ENCODE results near the gene ANO9. TPM values are rescaled to one million over a fixed set of nuclear protein-coding genes. Genes with fewer than 3 reads are reported as not detected.
"Not testable (repeated sequence)": the region's sequence is repeated elsewhere in the genome, so short reads cannot be mapped to it uniquely, and the experiment has no call there.

Gene ANO9
- total RNA-seq, 1 experiment from 2014 or later, result not detected

DNA sequence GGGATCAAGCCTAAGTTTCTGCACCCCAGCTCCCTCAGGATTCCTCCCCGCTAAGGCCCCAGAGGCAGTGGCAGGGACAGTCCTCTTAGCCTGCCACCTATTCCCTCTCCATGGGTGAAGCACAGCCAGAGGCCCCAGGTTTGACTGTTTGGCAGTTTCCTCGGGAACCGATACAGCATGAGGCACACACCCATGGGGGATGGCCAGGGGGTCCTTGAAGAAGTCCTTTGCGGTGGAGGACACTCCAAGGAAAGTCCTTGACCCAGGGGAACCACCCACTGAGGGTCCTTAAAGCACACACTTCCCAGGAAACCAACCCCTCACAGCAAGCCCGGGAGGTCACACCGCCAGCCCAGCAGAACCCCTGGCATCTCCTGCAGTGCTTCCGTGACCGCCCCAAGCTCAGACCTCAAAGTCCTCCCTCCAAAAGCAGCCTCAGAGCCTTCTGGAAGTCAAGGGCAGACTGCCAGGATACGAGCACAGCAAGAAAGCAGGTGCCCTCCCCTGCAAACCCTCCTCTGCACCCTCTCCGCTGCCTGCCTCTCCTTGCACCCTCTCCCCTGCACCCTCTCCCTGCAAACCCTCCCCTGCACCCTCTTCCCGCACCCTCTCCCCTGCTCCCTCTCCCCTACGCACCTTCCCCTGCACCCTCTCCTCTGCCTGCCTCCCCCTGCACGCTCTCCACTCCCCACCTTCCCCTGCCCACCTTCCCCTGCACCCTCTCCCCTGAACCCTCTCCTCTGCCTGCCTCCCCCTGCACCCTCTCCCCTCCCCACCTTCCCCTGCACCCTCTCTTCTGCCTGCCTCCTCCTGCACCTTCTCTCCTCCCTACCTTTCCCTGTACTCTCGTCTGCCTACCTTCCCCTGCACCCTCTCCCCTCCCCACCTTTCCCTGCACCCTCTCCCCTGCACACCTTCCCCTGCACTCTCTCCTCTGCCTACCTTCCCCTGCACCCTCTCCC, 28.4 kb downstream of the ANO9 start:
- no peaks in the 10 kb centered on the region for H3K4me1 ChIP-seq (ENCODE audit: insufficient read depth, low read length, poor library complexity, severe bottlenecking)
- H3K27ac ChIP-seq (ENCODE audit: low read depth, low read length, poor library complexity, severe bottlenecking), result no peak overlapping the region
- H3K27me3 ChIP-seq (replicated peaks; ENCODE audit: insufficient read depth, low read depth, low read length, poor library complexity), result peaks cover 33% of the 10 kb centered on the region
- intact Hi-C loops (cut with micrococcal nuclease; ENCODE audit: unreplicated experiment), result no loop called here
- no peaks in the 10 kb centered on the region for H3K9me3 ChIP-seq (ENCODE audit: low read depth, low read length, poor library complexity, severe bottlenecking)
- no peaks in the 10 kb centered on the region for H3K36me3 ChIP-seq (ENCODE audit: insufficient read depth, low read length, poor library complexity, severe bottlenecking)
- CTCF ChIA-PET, result no interaction called here
- TF ChIP-seq, protein P1, sequence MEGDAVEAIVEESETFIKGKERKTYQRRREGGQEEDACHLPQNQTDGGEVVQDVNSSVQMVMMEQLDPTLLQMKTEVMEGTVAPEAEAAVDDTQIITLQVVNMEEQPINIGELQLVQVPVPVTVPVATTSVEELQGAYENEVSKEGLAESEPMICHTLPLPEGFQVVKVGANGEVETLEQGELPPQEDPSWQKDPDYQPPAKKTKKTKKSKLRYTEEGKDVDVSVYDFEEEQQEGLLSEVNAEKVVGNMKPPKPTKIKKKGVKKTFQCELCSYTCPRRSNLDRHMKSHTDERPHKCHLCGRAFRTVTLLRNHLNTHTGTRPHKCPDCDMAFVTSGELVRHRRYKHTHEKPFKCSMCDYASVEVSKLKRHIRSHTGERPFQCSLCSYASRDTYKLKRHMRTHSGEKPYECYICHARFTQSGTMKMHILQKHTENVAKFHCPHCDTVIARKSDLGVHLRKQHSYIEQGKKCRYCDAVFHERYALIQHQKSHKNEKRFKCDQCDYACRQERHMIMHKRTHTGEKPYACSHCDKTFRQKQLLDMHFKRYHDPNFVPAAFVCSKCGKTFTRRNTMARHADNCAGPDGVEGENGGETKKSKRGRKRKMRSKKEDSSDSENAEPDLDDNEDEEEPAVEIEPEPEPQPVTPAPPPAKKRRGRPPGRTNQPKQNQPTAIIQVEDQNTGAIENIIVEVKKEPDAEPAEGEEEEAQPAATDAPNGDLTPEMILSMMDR (conservative IDR thresholded peaks at IDR 0.05; ENCODE audit: low read depth, low read length), result no peak
- no peak for TF ChIP-seq EZH2 (IDR thresholded peaks at IDR 0.05; ENCODE audit: borderline replicate concordance, low read depth, low read length, poor library complexity, severe bottlenecking)
- DNase-seq (ENCODE audit: low spot score), result peak; percentile 23
- H3K4me3 ChIP-seq (ENCODE audit: low read depth, low read length, poor library complexity, severe bottlenecking), result no peak overlapping the region
- POLR2A ChIA-PET (ENCODE audit: low non-redundant PET), result no interaction called here
- BruUV-seq (replicated peaks), result no TSS peak

DNA sequence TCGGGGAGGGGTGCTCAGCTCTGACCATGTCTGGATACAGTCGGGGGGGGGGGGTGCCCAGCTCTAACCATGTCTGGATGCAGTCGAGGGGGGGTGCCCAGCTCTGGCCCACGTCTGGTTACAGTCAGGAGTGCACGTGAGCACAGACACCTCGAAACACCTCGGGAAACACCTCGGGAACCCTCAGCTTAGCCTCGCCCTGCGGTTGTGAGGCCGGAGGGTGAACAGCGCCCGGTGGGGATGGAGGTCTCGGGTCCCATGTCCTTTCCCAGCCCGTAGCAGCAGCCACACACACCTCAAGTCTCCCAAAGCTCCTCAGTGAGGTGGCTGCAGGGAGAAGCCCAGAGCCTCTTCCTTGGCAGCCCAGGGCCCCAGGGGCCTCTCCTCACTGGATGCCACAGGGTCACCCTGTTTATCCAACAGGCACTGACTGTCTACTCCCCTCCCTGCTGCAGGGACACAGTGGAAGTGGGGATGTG, 29.1 kb downstream of the ANO9 start:
- BruUV-seq (replicated peaks), result no TSS peak
- H3K4me3 ChIP-seq (ENCODE audit: low read depth, low read length, poor library complexity, severe bottlenecking), result no peak overlapping the region
- no peaks in the 10 kb centered on the region for H3K4me1 ChIP-seq (ENCODE audit: insufficient read depth, low read length, poor library complexity, severe bottlenecking)
- DNase-seq (ENCODE audit: low spot score), result no peak
- intact Hi-C loops (cut with micrococcal nuclease; ENCODE audit: unreplicated experiment), result no loop called here
- TF ChIP-seq, protein P1 (conservative IDR thresholded peaks at IDR 0.05; ENCODE audit: low read depth, low read length), result no peak
- no peak for TF ChIP-seq EZH2 (IDR thresholded peaks at IDR 0.05; ENCODE audit: borderline replicate concordance, low read depth, low read length, poor library complexity, severe bottlenecking)
- peaks cover 25% of the 10 kb centered on the region for H3K27me3 ChIP-seq (replicated peaks; ENCODE audit: insufficient read depth, low read depth, low read length, poor library complexity)
- POLR2A ChIA-PET (ENCODE audit: low non-redundant PET), result no interaction called here
- no peaks in the 10 kb centered on the region for H3K36me3 ChIP-seq (ENCODE audit: insufficient read depth, low read length, poor library complexity, severe bottlenecking)
- H3K9me3 ChIP-seq (ENCODE audit: low read depth, low read length, poor library complexity, severe bottlenecking), result no peaks in the 10 kb centered on the region
- CTCF ChIA-PET, result no interaction called here
- H3K27ac ChIP-seq (ENCODE audit: low read depth, low read length, poor library complexity, severe bottlenecking), result no peak overlapping the region

DNA sequence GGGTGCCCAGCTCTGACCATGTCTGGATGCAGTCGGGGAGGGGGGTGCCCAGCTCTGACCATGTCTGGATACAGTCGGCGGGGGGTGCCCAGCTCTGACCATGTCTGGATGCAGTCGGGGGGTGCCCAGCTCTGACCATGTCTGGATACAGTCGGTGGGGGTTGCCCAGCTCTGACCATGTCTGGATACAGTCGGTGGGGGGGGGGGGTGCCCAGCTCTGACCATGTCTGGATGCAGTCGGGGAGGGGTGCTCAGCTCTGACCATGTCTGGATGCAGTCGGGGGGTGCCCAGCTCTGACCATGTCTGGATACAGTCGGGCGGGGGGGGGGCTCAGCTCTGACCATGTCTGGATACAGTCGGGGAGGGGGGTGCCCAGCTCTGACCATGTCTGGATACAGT, 30.3 kb downstream of the ANO9 start:
- H3K27me3 ChIP-seq (replicated peaks; ENCODE audit: insufficient read depth, low read depth, low read length, poor library complexity), result peaks cover 14% of the 10 kb centered on the region
- H3K36me3 ChIP-seq (ENCODE audit: insufficient read depth, low read length, poor library complexity, severe bottlenecking); H3K4me1 ChIP-seq (ENCODE audit: insufficient read depth, low read length, poor library complexity, severe bottlenecking); H3K9me3 ChIP-seq (ENCODE audit: low read depth, low read length, poor library complexity, severe bottlenecking); BruUV-seq (replicated peaks); CTCF ChIA-PET; H3K4me3 ChIP-seq (ENCODE audit: low read depth, low read length, poor library complexity, severe bottlenecking); H3K27ac ChIP-seq (ENCODE audit: low read depth, low read length, poor library complexity, severe bottlenecking); DNase-seq (ENCODE audit: low spot score); POLR2A ChIA-PET (ENCODE audit: low non-redundant PET); intact Hi-C loops (cut with micrococcal nuclease; ENCODE audit: unreplicated experiment): not testable (repeated sequence)

DNA sequence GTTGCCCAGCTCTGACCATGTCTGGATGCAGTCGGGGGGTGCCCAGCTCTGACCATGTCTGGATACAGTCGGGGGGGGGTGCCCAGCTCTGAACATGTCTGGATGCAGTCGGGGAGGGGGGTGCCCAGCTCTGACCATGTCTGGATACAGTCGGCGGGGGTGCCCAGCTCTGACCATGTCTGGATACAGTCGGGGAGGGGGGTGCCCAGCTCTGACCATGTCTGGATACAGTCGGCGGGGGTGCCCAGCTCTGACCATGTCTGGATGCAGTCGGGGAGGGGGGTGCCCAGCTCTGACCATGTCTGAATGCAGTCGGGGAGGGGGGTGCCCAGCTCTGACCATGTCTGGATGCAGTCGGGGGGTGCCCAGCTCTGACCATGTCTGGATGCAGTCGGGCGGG, 31.1 kb downstream of the ANO9 start:
- CTCF ChIA-PET, result interaction anchor here (0.7 kb wide), 1 partner anchor 12 kb away, joined by 5 read pairs; no protein-coding TSS in a partner anchor
- POLR2A ChIA-PET (ENCODE audit: low non-redundant PET), result not testable (repeated sequence)

More for the DNA sequence above, 31.1 kb downstream of the ANO9 start:
- DNase-seq (ENCODE audit: low spot score); H3K4me3 ChIP-seq (ENCODE audit: low read depth, low read length, poor library complexity, severe bottlenecking); H3K27me3 ChIP-seq (replicated peaks; ENCODE audit: insufficient read depth, low read depth, low read length, poor library complexity); H3K4me1 ChIP-seq (ENCODE audit: insufficient read depth, low read length, poor library complexity, severe bottlenecking); BruUV-seq (replicated peaks); H3K36me3 ChIP-seq (ENCODE audit: insufficient read depth, low read length, poor library complexity, severe bottlenecking); intact Hi-C loops (cut with micrococcal nuclease; ENCODE audit: unreplicated experiment); H3K27ac ChIP-seq (ENCODE audit: low read depth, low read length, poor library complexity, severe bottlenecking); H3K9me3 ChIP-seq (ENCODE audit: low read depth, low read length, poor library complexity, severe bottlenecking): not testable (repeated sequence)
